Ovary (tissue), 3 donors: Measurements from ENCODE around the gene CEP104.

Experiments used
- CTCF ChIP-seq, 3 donors: fragments of 450-650 bp in 2 of 3; fragments of 200-600 bp in 1 of 3; IDR thresholded peaks; one replicate each; pipeline versions ENCODE4 v1.5.1 to v1.8.0; 2016 to 2022; ENCODE audit warnings: antibody characterized with exemption in 3 of 3, mild to moderate bottlenecking in 1 of 3
- EP300 ChIP-seq: sonication (generic); formaldehyde crosslinking; IDR thresholded peaks from one replicate; pipeline ENCODE4 v1.6.1; 2017; ENCODE audit warnings: antibody characterized with exemption
- POLR2A ChIP-seq: fragments of 450-650 bp; IDR thresholded peaks from one replicate; pipeline ENCODE4 v1.6.1; 2017; ENCODE audit warnings: antibody characterized with exemption, mild to moderate bottlenecking, moderate library complexity
- donor health status: DM: no; HTN: no; CAD: no.

- TF ChIP-seq POLR2A (no peak), CTCF (IDR thresholded peaks at IDR 0.05) (no peak), EP300 (no peak)
These were observed at the start of gene CEP104, which contains the start of gene DFFB for GRCh38 chr1:3856923-3857790.
